Panc1 (cell line): ENCODE measurements around the gene SLC12A4. TPM values are rescaled to one million over a fixed set of nuclear protein-coding genes. Genes with fewer than 3 reads are reported as not detected.

Source experiments
- ATAC-seq: fragments of 200-7000 bp; cut with Tn5 transposase; 2 replicates; pipeline ENCODE4 v1.9.1; 2020; ENCODE audit warnings: mild to moderate bottlenecking, moderate library complexity
- BruUV-seq: library from RNA; stranded (reverse); fragments of 400-500 nt; replicated peaks from 2 replicates; lab custom pipeline; 2021; lab: Mats Ljungman, UMichigan
- CTCF ChIA-PET: fragments of 300-600 bp; sonication (Branson Sonifier 250); formaldehyde crosslinking; loops from one replicate; lab custom pipeline; 2022; ENCODE audit warnings: antibody characterized with exemption; lab: Charles Lee
- POLR2A ChIA-PET: fragments of 300-600 bp; sonication (Branson Sonifier 250); formaldehyde crosslinking; loops from one replicate; lab custom pipeline; 2022; ENCODE audit warnings: antibody characterized with exemption; lab: Charles Lee
- DNase-seq: peaks from one replicate; pipeline ENCODE4 v3.0.0-alpha.2; 2010; ENCODE audit warnings: low read depth, low spot score
- H3K27ac ChIP-seq: 2 replicates; pipeline ENCODE4 v1.5.1; 2011; ENCODE audit warnings: mild to moderate bottlenecking, low read length, inconsistent platforms
- H3K27me3 ChIP-seq: fragments of 200-500 bp; sonication (Bioruptor generic); 2 replicates; pipeline ENCODE4 v1.6.0; 2014; ENCODE audit warnings: low read length, inconsistent platforms; ENCODE audit not compliant: control insufficient read depth, insufficient read depth
- H3K36me3 ChIP-seq: fragments of 200-500 bp; sonication (Bioruptor generic); 2 replicates; pipeline ENCODE4 v1.5.1; 2014; ENCODE audit warnings: inconsistent platforms, mild to moderate bottlenecking, low read length, moderate library complexity; ENCODE audit not compliant: control insufficient read depth, insufficient read depth
- H3K4me1 ChIP-seq: 2 replicates; pipeline ENCODE4 v1.5.1; 2011; ENCODE audit warnings: inconsistent platforms, mild to moderate bottlenecking, low read length, moderate library complexity; ENCODE audit not compliant: control insufficient read depth, insufficient read depth
- H3K4me3 ChIP-seq, 2 experiments: 2 replicates each; pipeline ENCODE4 v1.5.1; 2011 to 2012; ENCODE audit warnings: low read depth in 2 of 2, low read length in 2 of 2, mild to moderate bottlenecking in 2 of 2, inconsistent platforms in 1 of 2, moderate library complexity in 1 of 2
- H3K9me3 ChIP-seq: fragments of 200-500 bp; sonication (Bioruptor generic); 2 replicates; pipeline ENCODE4 v1.5.1; 2014; ENCODE audit warnings: low read depth, mild to moderate bottlenecking, inconsistent platforms, low read length, moderate library complexity; ENCODE audit not compliant: control insufficient read depth, insufficient read depth
- POLR2AphosphoS5 ChIP-seq: IDR thresholded peaks from 2 replicates; pipeline ENCODE4 v1.6.1; 2012; ENCODE audit warnings: mild to moderate bottlenecking, low read depth, low read length, moderate library complexity
- REST ChIP-seq, 2 experiments: IDR thresholded peaks; 2 replicates each; pipeline ENCODE4 v1.6.1; 2011 to 2012; ENCODE audit warnings: low read depth in 2 of 2, control low read depth in 1 of 2, low read length in 1 of 2, mild to moderate bottlenecking in 1 of 2, moderate library complexity in 1 of 2; ENCODE audit not compliant: insufficient read depth in 1 of 2
- SIN3A ChIP-seq: IDR thresholded peaks from 2 replicates; pipeline ENCODE4 v1.6.1; 2012; ENCODE audit warnings: low read depth, mild to moderate bottlenecking, low read length, moderate library complexity, borderline replicate concordance; ENCODE audit not compliant: insufficient read depth
- TCF7L2 ChIP-seq: IDR thresholded peaks from 2 replicates; pipeline ENCODE4 v1.6.1; 2011; ENCODE audit warnings: mild to moderate bottlenecking, low read depth, low read length, inconsistent platforms
- in situ Hi-C: cut with HindIII; loops from 2 replicates; pipeline ENCODE4 v1.10.0; 2016; ENCODE audit warnings: low sequenced_read_pairs, low pct_unique_long_range_greater_than_20kb
- intact Hi-C: fragments of 100-400 bp; cut with micrococcal nuclease; formaldehyde crosslinking; loops from one replicate; pipeline ENCODE4 v1.10.0; 2022; ENCODE audit not compliant: unreplicated experiment
- total RNA-seq: library from RNA; stranded (reverse); gene quantifications from one replicate; pipeline ENCODE4 v1.2.1, GENCODE V29; 2021; ENCODE audit not compliant: unreplicated experiment
- TF ChIP-seq, protein P1 (sequence below): fragments of 450-650 bp; IDR thresholded peaks from 2 replicates; pipeline ENCODE4 v1.5.1; 2017; ENCODE audit warnings: mild to moderate bottlenecking

The SLC12A4 gene
- total RNA-seq, 1 experiment from 2014 or later: 31.8 TPM

GRCh38 chr16:67959536-67960329, 8.7 kb downstream of the SLC12A4 start:
- in situ Hi-C loops (no loop called here), intact Hi-C loops (no loop called here)
- Histone ChIP-seq H3K4me1 (no peaks in the 10 kb centered on the region), H3K4me3 (no peak overlapping the region), H3K27ac (no peak overlapping the region), H3K36me3 (no peaks in the 10 kb centered on the region; the same call in 1 of the 2 replicates), H3K9me3 (no peaks in the 10 kb centered on the region), H3K27me3 (no peaks in the 10 kb centered on the region)
- TF ChIP-seq TCF7L2 (no peak), SIN3A (no peak), REST (IDR thresholded peaks at IDR 0.05; ENCODE audit: insufficient read depth in 1 of 2, low read depth in 2 of 2, low read length in 1 of 2) (no peak), POLR2AphosphoS5 (no peak)
- TF ChIP-seq, protein P1, sequence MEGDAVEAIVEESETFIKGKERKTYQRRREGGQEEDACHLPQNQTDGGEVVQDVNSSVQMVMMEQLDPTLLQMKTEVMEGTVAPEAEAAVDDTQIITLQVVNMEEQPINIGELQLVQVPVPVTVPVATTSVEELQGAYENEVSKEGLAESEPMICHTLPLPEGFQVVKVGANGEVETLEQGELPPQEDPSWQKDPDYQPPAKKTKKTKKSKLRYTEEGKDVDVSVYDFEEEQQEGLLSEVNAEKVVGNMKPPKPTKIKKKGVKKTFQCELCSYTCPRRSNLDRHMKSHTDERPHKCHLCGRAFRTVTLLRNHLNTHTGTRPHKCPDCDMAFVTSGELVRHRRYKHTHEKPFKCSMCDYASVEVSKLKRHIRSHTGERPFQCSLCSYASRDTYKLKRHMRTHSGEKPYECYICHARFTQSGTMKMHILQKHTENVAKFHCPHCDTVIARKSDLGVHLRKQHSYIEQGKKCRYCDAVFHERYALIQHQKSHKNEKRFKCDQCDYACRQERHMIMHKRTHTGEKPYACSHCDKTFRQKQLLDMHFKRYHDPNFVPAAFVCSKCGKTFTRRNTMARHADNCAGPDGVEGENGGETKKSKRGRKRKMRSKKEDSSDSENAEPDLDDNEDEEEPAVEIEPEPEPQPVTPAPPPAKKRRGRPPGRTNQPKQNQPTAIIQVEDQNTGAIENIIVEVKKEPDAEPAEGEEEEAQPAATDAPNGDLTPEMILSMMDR: no peak
- ATAC-seq (no peak), DNase-seq (no peak)
- CTCF ChIA-PET: interaction anchor here (1.6 kb wide), 1 partner anchor 18 kb away, joined by 3 read pairs; no protein-coding TSS in a partner anchor
- no TSS peak for BruUV-seq
- POLR2A ChIA-PET: interaction anchor here (0.5 kb wide), 1 partner anchor 27 kb away, joined by 4 read pairs; no protein-coding TSS in a partner anchor

GRCh38 chr16:67957622-67958021, 10.8 kb downstream of the SLC12A4 start:
- TF ChIP-seq REST (IDR thresholded peaks at IDR 0.05; ENCODE audit: insufficient read depth in 1 of 2, low read depth in 2 of 2, low read length in 1 of 2): no peak
- TF ChIP-seq, protein P1: no peak
- TF ChIP-seq SIN3A: no peak
- TF ChIP-seq TCF7L2: no peak
- no peak for TF ChIP-seq POLR2AphosphoS5
- CTCF ChIA-PET: interaction anchor here (0.5 to 0.6 kb wide), 2 partner anchors 33 to 44 kb away, joined by 3 to 5 read pairs; no protein-coding TSS in a partner anchor
- no peaks in the 10 kb centered on the region for H3K27me3 ChIP-seq
- H3K4me1 ChIP-seq: no peaks in the 10 kb centered on the region
- H3K36me3 ChIP-seq: no peaks in the 10 kb centered on the region; the same call in 1 of the 2 replicates
- H3K9me3 ChIP-seq: no peaks in the 10 kb centered on the region
- no peak overlapping the region for H3K27ac ChIP-seq
- BruUV-seq: no TSS peak
- no peak for DNase-seq
- ATAC-seq: no peak
- no peak overlapping the region for H3K4me3 ChIP-seq
- POLR2A ChIA-PET: no interaction called here
- intact Hi-C loops (no loop called here), in situ Hi-C loops (no loop called here)
